ENCODE results near the gene FKBP2. TPM values are rescaled to one million over a fixed set of nuclear protein-coding genes. Genes with fewer than 3 reads are reported as not detected.

FKBP2 gene
- total and polyA plus RNA-seq, 2 of the 13 experiments (the other 11 are each of a cell fraction or from before 2014, with no cell fraction given): 30.1 to 53.3 TPM

DNA sequence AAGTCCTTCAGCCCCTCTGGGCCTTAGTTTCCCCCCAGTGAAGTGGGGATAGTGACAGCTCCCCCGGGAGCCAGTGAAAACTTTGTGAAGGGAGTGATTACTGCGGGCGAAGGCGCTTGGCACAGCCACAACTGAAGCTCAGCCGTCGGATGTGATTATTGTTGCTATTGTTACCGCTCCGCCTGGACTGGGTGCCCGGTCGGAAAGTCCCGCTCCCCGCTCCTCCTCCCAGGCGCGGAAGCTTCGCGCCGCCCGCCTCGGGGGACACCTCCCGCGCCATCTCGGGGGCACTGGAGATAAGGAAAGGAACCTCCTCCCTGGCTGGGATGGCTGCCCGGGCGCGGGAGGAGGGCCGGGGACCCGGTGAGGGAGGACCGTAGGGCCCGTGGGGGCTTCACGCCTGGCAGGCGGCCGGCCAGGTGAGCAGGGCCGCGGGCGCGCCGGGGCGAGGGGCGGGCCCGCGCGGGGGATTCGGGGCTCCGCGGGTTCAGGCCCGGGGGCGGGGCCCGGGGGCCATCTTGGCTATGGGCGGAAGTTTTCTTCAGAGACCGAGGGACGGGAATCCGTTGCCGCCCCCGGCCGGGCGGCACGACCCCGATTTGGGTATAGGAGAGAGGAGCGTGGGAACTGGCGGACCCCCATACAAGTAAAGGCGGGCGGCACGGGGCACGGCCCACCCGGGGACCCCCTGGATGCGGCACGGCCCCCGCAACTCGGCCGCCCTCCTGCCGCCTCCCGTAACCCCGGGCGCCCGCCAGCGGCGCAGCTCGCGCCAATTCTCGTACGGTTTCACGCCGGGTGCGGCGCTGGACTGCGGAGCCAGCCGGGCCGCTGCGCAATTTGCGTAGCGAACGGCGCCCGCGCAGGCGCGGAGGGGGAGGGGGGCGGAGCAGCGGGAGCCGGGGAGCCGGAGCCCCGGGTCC lies 44.3 kb downstream of the FKBP2 start, which contains the start of gene GPR137 (continued):
- TF ChIP-seq, protein P1, sequence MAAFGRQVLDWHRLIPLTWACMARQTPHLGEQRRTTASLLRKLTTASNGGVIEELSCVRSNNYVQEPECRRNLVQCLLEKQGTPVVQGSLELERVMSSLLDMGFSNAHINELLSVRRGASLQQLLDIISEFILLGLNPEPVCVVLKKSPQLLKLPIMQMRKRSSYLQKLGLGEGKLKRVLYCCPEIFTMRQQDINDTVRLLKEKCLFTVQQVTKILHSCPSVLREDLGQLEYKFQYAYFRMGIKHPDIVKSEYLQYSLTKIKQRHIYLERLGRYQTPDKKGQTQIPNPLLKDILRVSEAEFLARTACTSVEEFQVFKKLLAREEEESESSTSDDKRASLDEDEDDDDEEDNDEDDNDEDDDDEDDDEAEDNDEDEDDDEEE (CRISPR knock-in tag; IDR thresholded peaks at IDR 0.05): peak; percentile 16; the same call in 1 of the 2 replicates
- TF ChIP-seq SYNCRIP (IDR thresholded peaks at IDR 0.05; ENCODE audit: insufficient read depth, low read depth, low read length): no peak
- no peak for TF ChIP-seq BHLHE40 (IDR thresholded peaks at IDR 0.05; ENCODE audit: low read length)
- TF ChIP-seq SRSF4 (IDR thresholded peaks at IDR 0.05; ENCODE audit: low read depth, low read length, poor library complexity, severe bottlenecking): no peak
- TF ChIP-seq, protein P2, sequence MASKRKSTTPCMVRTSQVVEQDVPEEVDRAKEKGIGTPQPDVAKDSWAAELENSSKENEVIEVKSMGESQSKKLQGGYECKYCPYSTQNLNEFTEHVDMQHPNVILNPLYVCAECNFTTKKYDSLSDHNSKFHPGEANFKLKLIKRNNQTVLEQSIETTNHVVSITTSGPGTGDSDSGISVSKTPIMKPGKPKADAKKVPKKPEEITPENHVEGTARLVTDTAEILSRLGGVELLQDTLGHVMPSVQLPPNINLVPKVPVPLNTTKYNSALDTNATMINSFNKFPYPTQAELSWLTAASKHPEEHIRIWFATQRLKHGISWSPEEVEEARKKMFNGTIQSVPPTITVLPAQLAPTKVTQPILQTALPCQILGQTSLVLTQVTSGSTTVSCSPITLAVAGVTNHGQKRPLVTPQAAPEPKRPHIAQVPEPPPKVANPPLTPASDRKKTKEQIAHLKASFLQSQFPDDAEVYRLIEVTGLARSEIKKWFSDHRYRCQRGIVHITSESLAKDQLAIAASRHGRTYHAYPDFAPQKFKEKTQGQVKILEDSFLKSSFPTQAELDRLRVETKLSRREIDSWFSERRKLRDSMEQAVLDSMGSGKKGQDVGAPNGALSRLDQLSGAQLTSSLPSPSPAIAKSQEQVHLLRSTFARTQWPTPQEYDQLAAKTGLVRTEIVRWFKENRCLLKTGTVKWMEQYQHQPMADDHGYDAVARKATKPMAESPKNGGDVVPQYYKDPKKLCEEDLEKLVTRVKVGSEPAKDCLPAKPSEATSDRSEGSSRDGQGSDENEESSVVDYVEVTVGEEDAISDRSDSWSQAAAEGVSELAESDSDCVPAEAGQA (IDR thresholded peaks at IDR 0.05; ENCODE audit: low read depth): 0 out of 2 replicates have a peak, but pooled peaks have one; percentile 14
- TF ChIP-seq, protein P2 (CRISPR knock-in tag; IDR thresholded peaks at IDR 0.05; ENCODE audit: borderline replicate concordance): no peak
- TF ChIP-seq, protein P3, sequence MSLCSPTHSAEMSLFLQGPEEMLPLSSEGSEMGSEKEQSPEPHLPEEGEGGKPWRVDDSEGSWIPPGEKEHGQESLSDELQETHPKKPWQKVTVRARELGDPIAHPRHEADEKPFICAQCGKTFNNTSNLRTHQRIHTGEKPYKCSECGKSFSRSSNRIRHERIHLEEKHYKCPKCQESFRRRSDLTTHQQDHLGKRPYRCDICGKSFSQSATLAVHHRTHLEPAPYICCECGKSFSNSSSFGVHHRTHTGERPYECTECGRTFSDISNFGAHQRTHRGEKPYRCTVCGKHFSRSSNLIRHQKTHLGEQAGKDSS (CRISPR knock-in tag; IDR thresholded peaks at IDR 0.05; ENCODE audit: borderline replicate concordance, low read depth): no peak
- no peak for TF ChIP-seq KDM4B (CRISPR knock-in tag; IDR thresholded peaks at IDR 0.05)
- TF ChIP-seq, protein P4, sequence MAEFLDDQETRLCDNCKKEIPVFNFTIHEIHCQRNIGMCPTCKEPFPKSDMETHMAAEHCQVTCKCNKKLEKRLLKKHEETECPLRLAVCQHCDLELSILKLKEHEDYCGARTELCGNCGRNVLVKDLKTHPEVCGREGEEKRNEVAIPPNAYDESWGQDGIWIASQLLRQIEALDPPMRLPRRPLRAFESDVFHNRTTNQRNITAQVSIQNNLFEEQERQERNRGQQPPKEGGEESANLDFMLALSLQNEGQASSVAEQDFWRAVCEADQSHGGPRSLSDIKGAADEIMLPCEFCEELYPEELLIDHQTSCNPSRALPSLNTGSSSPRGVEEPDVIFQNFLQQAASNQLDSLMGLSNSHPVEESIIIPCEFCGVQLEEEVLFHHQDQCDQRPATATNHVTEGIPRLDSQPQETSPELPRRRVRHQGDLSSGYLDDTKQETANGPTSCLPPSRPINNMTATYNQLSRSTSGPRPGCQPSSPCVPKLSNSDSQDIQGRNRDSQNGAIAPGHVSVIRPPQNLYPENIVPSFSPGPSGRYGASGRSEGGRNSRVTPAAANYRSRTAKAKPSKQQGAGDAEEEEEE (CRISPR knock-in tag; IDR thresholded peaks at IDR 0.05; ENCODE audit: borderline replicate concordance): no peak
- TF ChIP-seq ZKSCAN8 (CRISPR knock-in tag; IDR thresholded peaks at IDR 0.05; ENCODE audit: borderline replicate concordance): no peak; the same call in 1 of the 2 replicates
- TF ChIP-seq ZNF124 (CRISPR knock-in tag; IDR thresholded peaks at IDR 0.05): no peak
- TF ChIP-seq SAP130 (CRISPR knock-in tag; IDR thresholded peaks at IDR 0.05; ENCODE audit: low read depth): peak; percentile 46
- no peak for TF ChIP-seq HIVEP1 (CRISPR knock-in tag; IDR thresholded peaks at IDR 0.05)
- no peak for TF ChIP-seq ZNF607 (CRISPR knock-in tag; IDR thresholded peaks at IDR 0.05; ENCODE audit: borderline replicate concordance)
- TF ChIP-seq ZNF782 (CRISPR knock-in tag; IDR thresholded peaks at IDR 0.05; ENCODE audit: borderline replicate concordance): no peak
- TF ChIP-seq, protein P5, sequence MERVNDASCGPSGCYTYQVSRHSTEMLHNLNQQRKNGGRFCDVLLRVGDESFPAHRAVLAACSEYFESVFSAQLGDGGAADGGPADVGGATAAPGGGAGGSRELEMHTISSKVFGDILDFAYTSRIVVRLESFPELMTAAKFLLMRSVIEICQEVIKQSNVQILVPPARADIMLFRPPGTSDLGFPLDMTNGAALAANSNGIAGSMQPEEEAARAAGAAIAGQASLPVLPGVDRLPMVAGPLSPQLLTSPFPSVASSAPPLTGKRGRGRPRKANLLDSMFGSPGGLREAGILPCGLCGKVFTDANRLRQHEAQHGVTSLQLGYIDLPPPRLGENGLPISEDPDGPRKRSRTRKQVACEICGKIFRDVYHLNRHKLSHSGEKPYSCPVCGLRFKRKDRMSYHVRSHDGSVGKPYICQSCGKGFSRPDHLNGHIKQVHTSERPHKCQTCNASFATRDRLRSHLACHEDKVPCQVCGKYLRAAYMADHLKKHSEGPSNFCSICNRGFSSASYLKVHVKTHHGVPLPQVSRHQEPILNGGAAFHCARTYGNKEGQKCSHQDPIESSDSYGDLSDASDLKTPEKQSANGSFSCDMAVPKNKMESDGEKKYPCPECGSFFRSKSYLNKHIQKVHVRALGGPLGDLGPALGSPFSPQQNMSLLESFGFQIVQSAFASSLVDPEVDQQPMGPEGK (CRISPR knock-in tag; IDR thresholded peaks at IDR 0.05): peak; percentile 48
- TF ChIP-seq ZNF331 (CRISPR knock-in tag; IDR thresholded peaks at IDR 0.05): no peak

All from HepG2 (cell line).